NCI-H446 treated with DMSO at 0.1 percent for 48 hours (cell line): ENCODE results near the gene ROBO2.
A peak's percentile ranks its signal among the peaks of the same experiment; 100 is the strongest.

Experiments used
- DNase-seq: peaks from one replicate; lab custom pipeline; 2025; lab: John Stamatoyannopoulos, UW

The ROBO2 gene

GRCh38 chr3:77262361-77262760, 222.5 kb downstream of the ROBO2 start:
- no peak for DNase-seq

- no peak for DNase-seq
These were observed 227.7 kb downstream of the ROBO2 start for GRCh38 chr3:77267589-77267988.

GRCh38 chr3:77271306-77271705, 231.4 kb downstream of the ROBO2 start:
- no peak for DNase-seq

- DNase-seq, result no peak
These were observed 231.8 kb downstream of the ROBO2 start for GRCh38 chr3:77271711-77272110.

GRCh38 chr3:77279276-77279675, 239.4 kb downstream of the ROBO2 start:
- DNase-seq, result no peak

- DNase-seq, result no peak
These were observed 241.8 kb downstream of the ROBO2 start for GRCh38 chr3:77281721-77282120.

- DNase-seq, result no peak
These were observed 243.2 kb downstream of the ROBO2 start for GRCh38 chr3:77283108-77283507.

- no peak for DNase-seq
These were observed 248.4 kb downstream of the ROBO2 start for GRCh38 chr3:77288348-77288747.

- no peak for DNase-seq
These were observed 256.6 kb downstream of the ROBO2 start for GRCh38 chr3:77296527-77296926.

- no peak for DNase-seq
These were observed 258.5 kb downstream of the ROBO2 start for GRCh38 chr3:77298417-77298816.

GRCh38 chr3:77303955-77304699, 264.2 kb downstream of the ROBO2 start:
- peak; percentile 19 for DNase-seq

- no peak for DNase-seq
These were observed 264.8 kb downstream of the ROBO2 start for GRCh38 chr3:77304700-77305021.

- DNase-seq, result peak; percentile 35
These were observed 269.6 kb downstream of the ROBO2 start for GRCh38 chr3:77309460-77309859.

GRCh38 chr3:77313843-77314242, 273.9 kb downstream of the ROBO2 start:
- DNase-seq, result no peak

GRCh38 chr3:77319711-77320110, 279.8 kb downstream of the ROBO2 start:
- DNase-seq, result no peak

GRCh38 chr3:77320514-77320913, 280.6 kb downstream of the ROBO2 start:
- DNase-seq, result peak; percentile 34

- no peak for DNase-seq
These were observed 281.7 kb downstream of the ROBO2 start for GRCh38 chr3:77321646-77322045.

GRCh38 chr3:77323626-77324025, 283.7 kb downstream of the ROBO2 start:
- DNase-seq, result no peak

- no peak for DNase-seq
These were observed 284.2 kb downstream of the ROBO2 start for GRCh38 chr3:77324105-77324504.

GRCh38 chr3:77325280-77325679, 285.4 kb downstream of the ROBO2 start:
- no peak for DNase-seq

- DNase-seq, result no peak
These were observed 285.8 kb downstream of the ROBO2 start for GRCh38 chr3:77325702-77326101.

GRCh38 chr3:77326586-77326985, 286.7 kb downstream of the ROBO2 start:
- DNase-seq, result no peak

- no peak for DNase-seq
These were observed 288.8 kb downstream of the ROBO2 start for GRCh38 chr3:77328690-77329089.

GRCh38 chr3:77329116-77329515, 289.2 kb downstream of the ROBO2 start:
- no peak for DNase-seq
